CD8-positive, alpha-beta memory T cell (primary cell): ENCODE measurements around the gene KRT37. TPM values are rescaled to one million over a fixed set of nuclear protein-coding genes. Genes with fewer than 3 reads are reported as not detected.

Experiments
- CTCF ChIA-PET: fragments of 350-600 bp; sonication (Branson Sonifier 250); formaldehyde crosslinking; loops from one replicate; lab custom pipeline; 2021; ENCODE audit warnings: antibody characterized with exemption; lab: Charles Lee
- POLR2A ChIA-PET: fragments of 350-600 bp; sonication (Branson Sonifier 250); formaldehyde crosslinking; loops from one replicate; lab custom pipeline; 2021; ENCODE audit warnings: antibody characterized with exemption; lab: Charles Lee
- DNase-seq, 5 donors: peaks; one replicate each; pipeline versions ENCODE4 v3.0.0 to v3.0.0-alpha.2; 2020 to 2022; ENCODE audit warnings: mixed read lengths in 1 of 5
- H3K27ac ChIP-seq: one replicate; pipeline ENCODE4 v1.7.0; 2013; ENCODE audit warnings: low read depth, mild to moderate bottlenecking, low read length, moderate library complexity
- H3K27me3 ChIP-seq: 2 replicates; pipeline ENCODE4 v1.7.0; 2013; ENCODE audit warnings: low read length, mild to moderate bottlenecking; ENCODE audit not compliant: insufficient read depth, poor library complexity, severe bottlenecking
- H3K36me3 ChIP-seq: 2 replicates; pipeline ENCODE4 v1.7.0; 2013; ENCODE audit warnings: mild to moderate bottlenecking, low read length, moderate library complexity; ENCODE audit not compliant: insufficient read depth
- H3K4me1 ChIP-seq: 2 replicates; pipeline ENCODE4 v1.7.0; 2013; ENCODE audit warnings: mild to moderate bottlenecking, low read length, moderate library complexity; ENCODE audit not compliant: insufficient read depth
- H3K4me3 ChIP-seq: 2 replicates; pipeline ENCODE4 v1.7.0; 2013; ENCODE audit warnings: mild to moderate bottlenecking, low read length
- H3K9me3 ChIP-seq: 2 replicates; pipeline ENCODE4 v1.7.0; 2013; ENCODE audit warnings: mild to moderate bottlenecking, low read length
- H3K27ac Mint-ChIP-seq, 8 donors: one replicate each; pipeline ENCODE4 v1.8.0; 2020 to 2021; ENCODE audit warnings: mixed read lengths in 8 of 8, mild to moderate bottlenecking in 6 of 8, inconsistent platforms in 3 of 8, moderate library complexity in 3 of 8
- H3K27me3 Mint-ChIP-seq, 2 donors: one replicate each; pipeline ENCODE4 v1.8.0; 2020 to 2021; ENCODE audit warnings: mixed read lengths in 2 of 2, mild to moderate bottlenecking in 1 of 2, moderate library complexity in 1 of 2
- H3K36me3 Mint-ChIP-seq, 3 donors: one replicate each; pipeline ENCODE4 v1.8.0; 2020 to 2021; ENCODE audit warnings: mixed read lengths in 3 of 3, inconsistent platforms in 1 of 3, mild to moderate bottlenecking in 1 of 3
- H3K4me1 Mint-ChIP-seq, 3 donors: one replicate each; pipeline ENCODE4 v1.8.0; 2020 to 2021; ENCODE audit warnings: mixed read lengths in 3 of 3, inconsistent platforms in 1 of 3, mild to moderate bottlenecking in 1 of 3
- H3K4me3 Mint-ChIP-seq, 7 donors: one replicate each; pipeline ENCODE4 v1.8.0; 2020 to 2021; ENCODE audit warnings: mixed read lengths in 7 of 7, mild to moderate bottlenecking in 6 of 7, moderate library complexity in 4 of 7, inconsistent platforms in 2 of 7
- H3K9me3 Mint-ChIP-seq, 5 donors: one replicate each; pipeline ENCODE4 v1.8.0; 2020 to 2022; ENCODE audit warnings: mixed read lengths in 5 of 5, mild to moderate bottlenecking in 3 of 5, moderate library complexity in 2 of 5, inconsistent platforms in 1 of 5
- polyA plus RNA-seq: library from polyadenylated mRNA; unstranded; fragments of 300-500 nt; fragmentation: Illumina TruSeq; gene quantifications from one replicate; pipeline ENCODE4 v1.2.3, GENCODE V29; 2021
- total RNA-seq, 2 experiments: library from RNA; stranded (reverse); gene quantifications; one replicate each; pipeline ENCODE4 v1.2.3, GENCODE V29; 2021

Gene KRT37
- total and polyA plus RNA-seq, 3 experiments from 2014 or later = not detected

- no peaks in the 10 kb centered on the region for H3K9me3 ChIP-seq
- Mint-ChIP-seq H3K27me3 (peaks cover 0 to 1% of the 10 kb centered on the region in 2 donors), H3K4me1 (peaks cover 6 to 20% (median 18%) of the 10 kb centered on the region in 3 donors), H3K9me3 (no peaks in the 10 kb centered on the region), H3K4me3 (no peak overlapping the region), H3K36me3 (no peaks in the 10 kb centered on the region), H3K27ac (peak overlapping the region in 1 of 8 donors; percentile 32)
- no peak overlapping the region for H3K4me3 ChIP-seq
- no peak overlapping the region for H3K27ac ChIP-seq
- DNase-seq = no peak
- CTCF ChIA-PET = no interaction called here
- no peaks in the 10 kb centered on the region for H3K27me3 ChIP-seq
- POLR2A ChIA-PET = no interaction called here
- peaks cover 6% of the 10 kb centered on the region for H3K4me1 ChIP-seq
- no peaks in the 10 kb centered on the region for H3K36me3 ChIP-seq
Measured at GRCh38 chr17:41415411-41415810, 9.0 kb downstream of the KRT37 start.

GRCh38 chr17:41413982-41414381, 10.4 kb downstream of the KRT37 start:
- POLR2A ChIA-PET = no interaction called here
- Histone ChIP-seq H3K9me3 (no peaks in the 10 kb centered on the region), H3K36me3 (no peaks in the 10 kb centered on the region), H3K4me1 (peaks cover 3% of the 10 kb centered on the region), H3K4me3 (no peak overlapping the region), H3K27ac (no peak overlapping the region), H3K27me3 (no peaks in the 10 kb centered on the region)
- Mint-ChIP-seq H3K27me3 (peaks cover 0 to 1% of the 10 kb centered on the region in 2 donors), H3K4me1 (peaks cover 2 to 19% (median 13%) of the 10 kb centered on the region in 3 donors), H3K36me3 (peaks cover 0 to 3% (median 0%) of the 10 kb centered on the region in 3 donors), H3K4me3 (no peak overlapping the region), H3K27ac (no peak overlapping the region), H3K9me3 (no peaks in the 10 kb centered on the region)
- CTCF ChIA-PET = no interaction called here
- no peak for DNase-seq

- H3K4me3 ChIP-seq = no peak overlapping the region
- H3K27me3 ChIP-seq = no peaks in the 10 kb centered on the region
- no peaks in the 10 kb centered on the region for H3K36me3 ChIP-seq
- peaks cover 8% of the 10 kb centered on the region for H3K4me1 ChIP-seq
- no peak for DNase-seq
- Mint-ChIP-seq H3K4me1 (peaks cover 7 to 24% (median 17%) of the 10 kb centered on the region in 3 donors), H3K27ac (peak overlapping the region in 1 of 8 donors; percentile 4), H3K27me3 (peaks cover 0 to 1% of the 10 kb centered on the region in 2 donors), H3K4me3 (no peak overlapping the region), H3K9me3 (no peaks in the 10 kb centered on the region), H3K36me3 (peaks cover 0 to 3% (median 0%) of the 10 kb centered on the region in 3 donors)
- H3K27ac ChIP-seq = no peak overlapping the region
- ChIA-PET CTCF (no interaction called here), POLR2A (no interaction called here)
- H3K9me3 ChIP-seq = no peaks in the 10 kb centered on the region
Measured at GRCh38 chr17:41413353-41413957, 10.9 kb downstream of the KRT37 start.

- Mint-ChIP-seq H3K27ac (no peak overlapping the region), H3K4me3 (no peak overlapping the region), H3K27me3 (peaks cover 0 to 1% of the 10 kb centered on the region in 2 donors), H3K4me1 (peaks cover 9 to 18% (median 12%) of the 10 kb centered on the region in 3 donors), H3K36me3 (peaks cover 0 to 3% (median 0%) of the 10 kb centered on the region in 3 donors), H3K9me3 (no peaks in the 10 kb centered on the region)
- Histone ChIP-seq H3K4me1 (peaks cover 10% of the 10 kb centered on the region), H3K9me3 (no peaks in the 10 kb centered on the region), H3K36me3 (no peaks in the 10 kb centered on the region), H3K27ac (no peak overlapping the region), H3K4me3 (no peak overlapping the region), H3K27me3 (no peaks in the 10 kb centered on the region)
- ChIA-PET POLR2A (no interaction called here), CTCF (no interaction called here)
- no peak for DNase-seq
Measured at GRCh38 chr17:41411072-41411840, 13.1 kb downstream of the KRT37 start.

GRCh38 chr17:41407226-41407625, 17.2 kb downstream of the KRT37 start:
- Histone ChIP-seq H3K9me3 (no peaks in the 10 kb centered on the region), H3K27ac (no peak overlapping the region), H3K4me3 (no peak overlapping the region), H3K4me1 (peaks cover 25% of the 10 kb centered on the region), H3K36me3 (no peaks in the 10 kb centered on the region), H3K27me3 (no peaks in the 10 kb centered on the region)
- peaks cover 31 to 42% (median 39%) of the 10 kb centered on the region in 3 donors for H3K4me1 Mint-ChIP-seq
- ChIA-PET POLR2A (no interaction called here), CTCF (interaction anchor here (0.8 to 1.5 kb wide), 2 partner anchors 11 to 242 kb away, joined by 3 to 5 read pairs; no protein-coding TSS in a partner anchor)
- H3K4me3 Mint-ChIP-seq = no peak overlapping the region
- H3K27ac Mint-ChIP-seq = no peak overlapping the region
- H3K27me3 Mint-ChIP-seq = peaks cover 2 to 4% of the 10 kb centered on the region in 2 donors
- H3K36me3 Mint-ChIP-seq = peaks cover 0 to 3% (median 0%) of the 10 kb centered on the region in 3 donors
- no peak for DNase-seq
- no peaks in the 10 kb centered on the region for H3K9me3 Mint-ChIP-seq

- H3K27ac Mint-ChIP-seq = no peak overlapping the region
- ChIA-PET POLR2A (no interaction called here), CTCF (no interaction called here)
- no peak for DNase-seq
- peaks cover 32 to 44% (median 40%) of the 10 kb centered on the region in 3 donors for H3K4me1 Mint-ChIP-seq
- H3K4me1 ChIP-seq = peaks cover 25% of the 10 kb centered on the region
- no peaks in the 10 kb centered on the region for H3K9me3 ChIP-seq
- peaks cover 2 to 6% of the 10 kb centered on the region in 2 donors for H3K27me3 Mint-ChIP-seq
- no peak overlapping the region for H3K4me3 ChIP-seq
- H3K36me3 ChIP-seq = no peaks in the 10 kb centered on the region
- no peaks in the 10 kb centered on the region for H3K27me3 ChIP-seq
- H3K36me3 Mint-ChIP-seq = peaks cover 0 to 3% (median under 1%) of the 10 kb centered on the region in 3 donors
- H3K27ac ChIP-seq = no peak overlapping the region
- H3K4me3 Mint-ChIP-seq = peak overlapping the region in 1 of 7 donors; percentile 18
- no peaks in the 10 kb centered on the region for H3K9me3 Mint-ChIP-seq
Measured at GRCh38 chr17:41406205-41406604, 18.2 kb downstream of the KRT37 start.

GRCh38 chr17:41404024-41404671, 20.2 kb downstream of the KRT37 start:
- peaks cover 0 to 3% (median 1%) of the 10 kb centered on the region in 3 donors for H3K36me3 Mint-ChIP-seq
- H3K36me3 ChIP-seq = no peaks in the 10 kb centered on the region
- no peak overlapping the region for H3K4me3 ChIP-seq
- no peaks in the 10 kb centered on the region for H3K9me3 Mint-ChIP-seq
- H3K4me1 Mint-ChIP-seq = peaks cover 33 to 40% (median 38%) of the 10 kb centered on the region in 3 donors
- peaks cover 23% of the 10 kb centered on the region for H3K4me1 ChIP-seq
- H3K27me3 Mint-ChIP-seq = peaks cover 3 to 11% of the 10 kb centered on the region in 2 donors
- no peaks in the 10 kb centered on the region for H3K9me3 ChIP-seq
- H3K4me3 Mint-ChIP-seq = peak overlapping the region in 2 of 7 donors; percentile 18 to 36
- ChIA-PET POLR2A (interaction anchor here (0.6 kb wide), 1 partner anchor 119 kb away, joined by 3 read pairs; no protein-coding TSS in a partner anchor), CTCF (no interaction called here)
- H3K27ac ChIP-seq = no peak overlapping the region
- peak overlapping the region in 6 of 8 donors; percentile 19 to 92 (median 37) for H3K27ac Mint-ChIP-seq
- peak in 1 of 5 donors; percentile 5 for DNase-seq
- no peaks in the 10 kb centered on the region for H3K27me3 ChIP-seq
